NCI-H128 (cell line): ENCODE results near the gene SCAP.
"Not testable (repeated sequence)": the region's sequence is repeated elsewhere in the genome, so short reads cannot be mapped to it uniquely, and the experiment has no call there.

Source experiments
- DNase-seq: peaks from one replicate; lab custom pipeline; 2025; ENCODE audit not compliant: unreplicated experiment; lab: John Stamatoyannopoulos, UW

SCAP gene

GRCh38 chr3:47481763-47482162 lies 6.0 kb upstream of the SCAP start:
- DNase-seq: not testable (repeated sequence)

GRCh38 chr3:47480267-47480666 lies 4.5 kb upstream of the SCAP start:
- DNase-seq: not testable (repeated sequence)

- no peak for DNase-seq
Observed at GRCh38 chr3:47479826-47480160, 4.1 kb upstream of the SCAP start.

- DNase-seq: no peak
Observed at GRCh38 chr3:47478022-47478421, 2.3 kb upstream of the SCAP start.

GRCh38 chr3:47476644-47477199 lies 981 bp upstream of the SCAP start:
- no peak for DNase-seq

GRCh38 chr3:47476330-47476626 lies 537 bp upstream of the SCAP start:
- no peak for DNase-seq

GRCh38 chr3:47475029-47475569 lies 642 bp downstream of the SCAP start:
- DNase-seq: no peak

GRCh38 chr3:47473391-47473790 lies 2.4 kb downstream of the SCAP start:
- DNase-seq: no peak

- DNase-seq: no peak
Observed at GRCh38 chr3:47469616-47470015, 6.1 kb downstream of the SCAP start.

GRCh38 chr3:47468315-47468714 lies 7.4 kb downstream of the SCAP start:
- DNase-seq: not testable (repeated sequence)

- DNase-seq: no peak
Observed at GRCh38 chr3:47464588-47464987, 11.2 kb downstream of the SCAP start.

GRCh38 chr3:47459534-47460085 lies 16.1 kb downstream of the SCAP start:
- not testable (repeated sequence) for DNase-seq

- DNase-seq: no peak
Observed at GRCh38 chr3:47456984-47457383, 18.8 kb downstream of the SCAP start.

GRCh38 chr3:47455806-47456452 lies 19.8 kb downstream of the SCAP start:
- no peak for DNase-seq

GRCh38 chr3:47452453-47453215 lies 23.1 kb downstream of the SCAP start:
- DNase-seq: no peak

GRCh38 chr3:47444103-47444502 lies 31.6 kb downstream of the SCAP start:
- DNase-seq: no peak

GRCh38 chr3:47443611-47443995 lies 32.1 kb downstream of the SCAP start:
- no peak for DNase-seq

- DNase-seq: no peak
Observed at GRCh38 chr3:47441796-47442551, 33.8 kb downstream of the SCAP start.

GRCh38 chr3:47440131-47440530 lies 35.6 kb downstream of the SCAP start:
- no peak for DNase-seq

- DNase-seq: no peak
Observed at GRCh38 chr3:47436180-47436579, 39.6 kb downstream of the SCAP start.

- no peak for DNase-seq
Observed at GRCh38 chr3:47434849-47435248, 40.9 kb downstream of the SCAP start.
